Activated gamma-delta T cell treated with Interleukin-2 at 50 U/mL for 16 hours (primary cell): ENCODE measurements around the gene TSPAN32.
A peak's percentile ranks its signal among the peaks of the same experiment; 100 is the strongest.

Experiments
- DNase-seq: peaks from one replicate; pipeline ENCODE4 v3.0.0-alpha.2; 2020

The TSPAN32 gene

GRCh38 chr11:2301631-2302305 is at the start of gene TSPAN32, which contains the start of gene C11orf21:
TSS of gene TSPAN32 (plus strand) at chr11:2302013. CDS start at chr11:2302150, 137 bp downstream.
TSS of gene C11orf21 (minus strand) at chr11:2301918. CDS start at chr11:2301808, 110 bp downstream.
- DNase-seq: peak; percentile 63

- DNase-seq: no peak
Measured at GRCh38 chr11:2252018-2252417, 49.8 kb upstream of the TSPAN32 start.

DNA sequence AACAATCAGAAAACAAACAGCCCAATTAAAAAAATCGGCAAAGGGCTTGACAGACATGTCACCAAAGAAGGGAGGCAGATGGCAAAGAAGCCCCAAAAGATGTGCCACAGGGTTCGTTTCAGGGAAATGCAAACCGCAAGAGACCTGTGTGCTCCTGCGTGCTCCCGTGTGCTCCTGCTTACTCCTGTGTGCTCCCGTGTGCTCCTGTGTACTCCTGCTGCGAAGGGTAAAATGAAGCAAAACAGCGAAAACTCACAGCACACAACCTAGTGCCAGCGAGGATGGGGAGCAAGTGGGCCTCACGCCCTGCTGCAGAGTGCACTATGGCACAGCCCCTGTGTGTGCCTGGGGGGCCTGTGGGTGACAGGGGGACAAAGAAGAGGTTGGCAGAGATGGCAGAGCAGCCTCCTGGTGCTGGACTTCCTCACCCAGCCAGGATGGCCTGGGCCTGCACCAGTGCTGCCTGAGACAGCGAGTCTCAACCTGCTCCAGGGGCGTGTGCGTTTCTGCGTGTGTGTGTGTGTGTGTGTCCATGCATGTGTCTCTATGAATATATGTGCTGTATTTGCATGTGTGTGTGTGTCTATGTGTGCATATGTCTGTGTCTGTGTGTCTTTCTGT is 45.4 kb upstream of the TSPAN32 start:
- DNase-seq: no peak

DNA sequence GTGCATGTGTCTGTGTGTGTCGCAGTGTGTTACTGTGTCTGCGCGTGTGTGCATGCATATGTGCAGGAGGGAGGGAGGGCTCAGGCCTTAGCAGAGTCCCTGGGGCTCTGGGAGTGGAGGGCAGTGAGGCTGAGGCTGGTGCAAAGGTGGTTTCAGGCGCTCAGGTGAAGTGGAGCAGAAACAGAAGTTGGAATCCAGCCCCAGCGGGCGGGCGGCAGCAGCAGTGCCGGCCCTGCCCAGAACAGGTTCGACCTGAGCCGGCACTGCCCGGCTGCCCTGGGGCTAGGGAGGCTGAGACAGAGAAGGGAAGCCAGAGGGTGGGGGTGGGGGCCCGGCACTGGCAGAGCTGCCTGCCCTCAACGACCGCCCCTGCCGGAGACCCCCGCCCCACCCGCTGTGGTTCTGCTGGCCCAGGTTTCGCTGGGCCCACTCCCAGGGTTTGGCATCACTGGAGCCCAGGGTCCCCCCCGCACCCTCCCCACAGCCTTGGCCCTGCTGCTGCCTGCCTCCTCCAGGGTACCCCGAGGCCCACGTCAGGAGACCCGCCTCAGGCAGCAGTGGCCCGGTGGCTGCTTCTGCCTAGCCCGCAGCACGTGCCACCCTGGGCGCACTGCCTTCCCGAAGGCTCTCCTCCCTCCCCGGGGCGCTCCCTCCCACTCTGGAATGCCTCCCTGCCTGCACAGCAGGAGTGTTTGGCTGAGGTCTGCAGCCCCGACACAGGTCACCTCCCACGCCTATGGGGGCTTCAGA is 44.7 kb upstream of the TSPAN32 start:
- DNase-seq: no peak

DNA sequence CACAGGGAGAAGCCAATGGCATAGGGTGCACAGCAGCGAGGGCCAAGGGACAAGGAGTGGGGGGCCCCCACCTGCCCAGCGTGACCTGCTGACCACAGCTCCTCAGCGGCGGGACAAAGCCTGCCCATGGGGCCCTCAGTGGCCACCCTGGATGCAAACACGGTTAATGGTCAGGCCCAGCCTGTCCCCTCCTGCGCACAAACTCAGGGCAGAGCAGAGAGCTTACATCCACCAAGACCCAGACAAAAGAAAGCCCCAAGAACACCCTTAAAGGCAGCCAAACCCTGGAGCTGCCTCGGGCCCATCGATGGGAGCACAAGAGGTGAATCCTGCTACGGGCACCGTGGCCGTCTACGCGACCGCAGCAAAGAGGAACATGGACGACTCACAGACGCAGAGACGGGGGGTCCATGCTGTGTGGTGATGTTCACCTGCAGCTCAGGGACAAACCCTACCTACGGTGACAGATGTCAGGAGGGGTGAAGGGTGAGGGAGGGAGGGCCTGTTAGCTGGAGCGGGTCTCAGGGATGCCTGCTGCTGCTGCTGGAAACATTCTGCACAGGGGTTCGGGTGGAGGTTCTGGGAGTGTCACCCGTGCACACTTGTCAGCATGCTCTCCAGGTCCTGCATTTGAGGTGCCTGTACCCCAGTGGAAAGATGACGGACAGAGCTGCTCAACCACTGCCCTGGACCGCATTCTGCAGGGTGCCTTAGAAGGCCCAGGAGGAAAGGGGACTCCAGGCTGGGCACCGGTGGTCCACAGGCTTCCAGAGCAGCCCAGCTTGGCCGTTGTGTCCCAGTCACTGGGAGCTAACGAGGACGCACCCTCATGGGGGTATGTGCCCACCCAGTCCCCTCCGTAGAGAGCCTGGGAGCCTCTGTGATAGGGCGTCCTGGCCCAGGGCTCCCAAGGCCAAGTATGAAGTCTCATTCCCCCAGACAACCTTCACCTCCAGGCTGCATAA is 43.0 kb upstream of the TSPAN32 start:
- no peak for DNase-seq

GRCh38 chr11:2259466-2259830 is 42.4 kb upstream of the TSPAN32 start:
- DNase-seq: no peak

DNA sequence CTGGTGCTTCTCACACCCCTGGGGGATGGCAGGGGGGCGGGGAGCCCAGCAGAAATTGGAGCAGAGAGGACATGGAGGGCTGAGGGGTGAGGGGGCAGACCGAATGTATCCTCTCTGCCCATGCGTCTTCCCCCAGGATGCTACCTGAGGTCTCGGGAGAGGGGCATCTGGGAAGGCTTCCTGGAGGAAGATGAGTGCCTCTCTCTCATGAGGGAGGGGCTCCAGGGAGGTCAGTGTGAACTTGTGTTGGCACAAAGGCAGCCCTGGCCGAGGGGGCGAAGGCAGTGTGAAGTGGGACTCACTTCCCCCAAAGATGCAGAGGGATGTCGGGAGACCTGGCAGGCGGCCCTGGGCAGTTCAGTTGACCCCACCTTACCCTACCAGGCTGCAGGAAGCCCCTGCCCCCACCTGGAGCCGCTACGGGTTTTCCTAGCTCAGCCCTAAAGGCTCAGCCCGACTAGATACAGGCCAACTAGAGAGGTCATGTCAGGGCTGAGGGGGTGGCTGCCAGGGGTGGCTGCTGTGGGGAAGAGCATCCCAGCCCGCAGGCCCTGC is 41.8 kb upstream of the TSPAN32 start:
- DNase-seq: no peak

GRCh38 chr11:2260491-2261364 is 41.1 kb upstream of the TSPAN32 start:
- DNase-seq: no peak

DNA sequence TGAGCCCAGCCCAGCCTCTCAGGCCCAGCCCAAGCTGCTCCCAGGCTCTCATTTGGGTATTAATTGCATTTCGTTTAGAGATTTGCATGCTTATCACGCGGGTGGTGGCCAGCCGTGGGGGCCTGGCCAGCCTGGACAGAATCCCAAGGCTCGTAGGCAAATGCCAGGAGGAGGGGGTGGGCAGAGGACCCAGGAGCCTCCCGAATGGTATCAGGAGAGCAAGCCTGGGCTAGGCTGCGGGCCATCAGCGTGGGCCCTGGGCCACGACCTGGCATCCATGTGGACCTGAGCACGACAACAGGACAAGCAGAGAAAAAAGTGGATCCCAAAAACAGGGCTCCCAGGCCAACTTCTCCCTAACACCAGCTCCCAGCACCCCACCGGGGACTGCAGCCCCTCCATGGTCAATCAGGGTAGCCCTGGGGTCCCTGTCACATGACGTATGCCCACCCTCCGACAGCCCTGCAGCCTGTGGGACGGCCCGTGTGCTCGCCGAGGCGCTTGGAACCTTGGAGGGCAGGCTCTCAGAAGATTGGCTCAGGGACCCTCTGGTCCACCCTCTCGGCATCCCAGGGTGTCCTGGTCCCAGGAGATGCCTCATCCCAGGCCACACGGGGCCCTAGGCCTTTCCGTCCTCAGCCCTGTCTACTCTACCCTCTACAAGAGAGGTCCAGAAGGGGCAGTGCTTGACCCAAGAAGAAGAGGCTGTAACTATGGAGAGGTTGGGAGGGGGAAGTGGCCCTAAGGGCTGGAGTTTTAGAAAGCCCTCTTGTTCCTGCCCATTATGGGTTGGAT is 40.2 kb upstream of the TSPAN32 start:
- DNase-seq: no peak

DNA sequence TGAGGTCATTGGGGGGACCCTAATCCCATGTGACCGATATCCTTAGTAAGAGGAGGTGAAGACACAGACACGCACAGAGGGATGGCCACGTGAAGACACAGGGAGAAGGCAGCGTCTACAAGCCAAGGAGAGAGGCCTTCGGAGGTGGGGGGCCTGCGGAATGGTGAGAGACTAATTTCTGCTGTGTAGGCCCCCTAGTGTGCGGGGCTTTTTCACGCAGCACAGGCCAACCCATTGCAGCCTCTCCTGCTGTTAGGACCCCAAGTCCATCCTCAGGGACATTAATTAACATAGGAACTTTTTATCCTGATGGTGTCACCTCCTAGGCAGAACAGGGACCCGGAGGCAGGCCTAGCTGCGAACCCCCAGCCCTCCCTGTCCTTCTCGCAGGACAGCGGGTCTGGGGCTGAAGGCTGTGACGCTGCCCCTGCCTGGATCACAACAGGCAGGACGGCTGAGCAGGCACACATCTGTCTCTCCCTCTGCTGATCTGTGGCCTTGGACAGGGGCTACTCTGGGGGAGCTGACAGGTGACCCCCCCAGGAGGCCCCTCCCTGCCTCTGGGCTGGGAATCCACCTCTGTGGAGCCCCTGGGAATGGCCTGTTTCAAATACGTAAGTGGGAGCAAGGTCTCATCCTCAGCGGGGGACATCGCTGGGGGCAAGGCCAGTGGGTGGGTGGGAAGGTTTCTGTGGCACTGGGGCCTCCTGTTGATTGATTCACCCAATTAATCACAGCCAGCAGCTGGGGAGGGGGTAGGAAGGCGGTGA is 39.3 kb upstream of the TSPAN32 start:
- DNase-seq: no peak

DNA sequence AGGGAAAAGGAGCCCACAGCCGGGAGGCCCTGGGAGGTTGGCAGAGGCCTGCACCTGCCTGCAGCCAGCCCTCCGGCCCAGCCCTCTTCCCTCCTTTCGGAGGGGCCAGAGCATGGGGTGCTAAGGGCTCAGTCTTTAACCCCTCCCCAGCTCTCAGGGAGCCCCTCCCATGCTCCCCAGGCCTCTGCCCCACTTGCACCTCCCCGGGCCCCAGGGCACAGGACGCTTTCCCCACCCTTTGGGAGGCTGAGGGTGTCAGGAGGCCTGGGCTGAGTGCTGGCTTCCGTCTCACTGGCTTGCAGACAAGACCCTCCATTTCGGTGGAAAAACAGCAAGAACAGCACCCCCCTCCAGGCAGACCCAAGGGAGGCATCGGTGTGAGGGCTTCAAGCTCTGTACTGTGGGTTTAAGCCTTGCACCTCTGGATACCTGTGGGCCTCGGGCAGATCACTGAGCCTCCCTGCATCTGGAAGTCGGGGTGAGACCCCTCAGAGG is 38.7 kb upstream of the TSPAN32 start:
- no peak for DNase-seq

DNA sequence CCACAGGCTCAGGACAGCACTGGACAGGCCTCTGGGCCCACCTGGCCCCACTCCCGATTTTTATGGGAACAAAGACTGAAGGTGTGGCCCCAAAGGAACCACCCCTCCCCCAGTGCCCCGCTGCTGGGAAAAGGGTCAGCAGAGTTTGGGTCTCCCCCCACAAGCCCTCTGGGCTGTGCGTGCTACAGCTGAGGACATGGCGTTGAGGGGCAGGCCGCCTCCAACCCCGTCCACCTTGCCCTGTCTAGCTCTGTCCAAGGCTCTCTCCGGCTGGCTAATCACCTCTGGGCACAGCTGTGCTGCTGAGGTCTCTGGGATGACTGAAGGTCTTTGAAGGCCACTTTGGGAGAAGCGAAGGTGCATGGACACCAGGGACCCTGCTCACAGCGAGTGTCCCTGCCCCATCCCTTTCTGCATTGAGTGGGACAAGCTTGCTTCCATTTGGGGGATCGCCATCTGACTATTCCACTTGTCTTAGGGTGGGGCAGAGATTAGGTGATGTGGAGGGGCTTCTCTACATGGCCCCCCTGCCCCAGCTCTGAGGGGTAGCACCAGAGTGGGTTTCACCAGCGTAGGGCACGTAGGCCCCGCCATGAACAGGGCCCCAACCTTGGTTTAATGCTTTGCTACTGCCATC is 38.0 kb upstream of the TSPAN32 start:
- no peak for DNase-seq

- no peak for DNase-seq
Measured at GRCh38 chr11:2264366-2265053, 37.3 kb upstream of the TSPAN32 start.

- DNase-seq: no peak
Measured at GRCh38 chr11:2265396-2265795, 36.4 kb upstream of the TSPAN32 start.

GRCh38 chr11:2265854-2266585 is 35.8 kb upstream of the TSPAN32 start:
- no peak for DNase-seq

- DNase-seq: no peak
Measured at GRCh38 chr11:2266586-2267305, 35.1 kb upstream of the TSPAN32 start.

GRCh38 chr11:2267306-2267850 is 34.4 kb upstream of the TSPAN32 start:
- no peak for DNase-seq
